HepG2 (cell line): ENCODE results near the gene SLC29A1. TPM values are rescaled to one million over a fixed set of nuclear protein-coding genes. Genes with fewer than 3 reads are reported as not detected.

Experiments used
- ARID3A ChIP-seq: IDR thresholded peaks from 2 replicates; pipeline ENCODE4 v1.6.1; 2012; ENCODE audit warnings: low read depth, low read length, improper control_type of control experiment
- CAMTA2 ChIP-seq: sonication (generic); formaldehyde crosslinking; IDR thresholded peaks from 2 replicates; pipeline ENCODE4 v1.4.0; 2020; ENCODE audit warnings: mild to moderate bottlenecking, missing genetic modification reagents, borderline replicate concordance
- ELF3 ChIP-seq: IDR thresholded peaks from 2 replicates; pipeline ENCODE4 v1.6.1; 2016; ENCODE audit warnings: missing genetic modification reagents, missing compliant biosample characterization
- IKZF4 ChIP-seq: sonication (generic); formaldehyde crosslinking; IDR thresholded peaks from 2 replicates; pipeline ENCODE4 v1.5.1; 2020; ENCODE audit warnings: borderline replicate concordance, mild to moderate bottlenecking, low read depth, missing genetic modification reagents; ENCODE audit errors: not compliant biosample characterization
- MAZ ChIP-seq, 2 experiments: sonication (generic) in 1 of 2; formaldehyde crosslinking in 1 of 2; IDR thresholded peaks; 2 replicates each; pipeline versions ENCODE4 v1.5.0 to v1.6.1; 2012 to 2020; ENCODE audit warnings: low read depth in 2 of 2, mild to moderate bottlenecking in 2 of 2, borderline replicate concordance in 1 of 2, improper control_type of control experiment in 1 of 2, low read length in 1 of 2, missing genetic modification reagents in 1 of 2, moderate library complexity in 1 of 2
- MED8 ChIP-seq: sonication (generic); formaldehyde crosslinking; IDR thresholded peaks from 2 replicates; pipeline ENCODE4 v1.8.1; 2023; ENCODE audit warnings: mild to moderate bottlenecking, missing genetic modification reagents; ENCODE audit not compliant: insufficient replicate concordance
- NCOA2 ChIP-seq: sonication (generic); formaldehyde crosslinking; IDR thresholded peaks from 2 replicates; pipeline ENCODE4 v1.8.0; 2022; ENCODE audit warnings: inconsistent platforms
- POGZ ChIP-seq: sonication (generic); formaldehyde crosslinking; IDR thresholded peaks from 2 replicates; pipeline ENCODE4 v1.4.0; 2020; ENCODE audit warnings: mild to moderate bottlenecking, missing genetic modification reagents
- REXO4 ChIP-seq: sonication (generic); formaldehyde crosslinking; IDR thresholded peaks from 2 replicates; pipeline ENCODE4 v1.8.0; 2022; ENCODE audit warnings: missing genetic modification reagents, mild to moderate bottlenecking, borderline replicate concordance
- SKIL ChIP-seq: sonication (generic); formaldehyde crosslinking; IDR thresholded peaks from 2 replicates; pipeline ENCODE4 v1.8.0; 2022; ENCODE audit warnings: missing genetic modification reagents, mild to moderate bottlenecking, moderate library complexity, borderline replicate concordance
- SRSF1 ChIP-seq: fragments of 200-400 bp; formaldehyde crosslinking; optimal IDR thresholded peaks from 2 replicates; pipeline ENCODE3; 2017; ENCODE audit warnings: mild to moderate bottlenecking, low read depth, low read length, moderate library complexity
- TSC22D2 ChIP-seq: sonication (generic); formaldehyde crosslinking; IDR thresholded peaks from 2 replicates; pipeline ENCODE4 v1.5.1; 2020; ENCODE audit warnings: missing genetic modification reagents, mild to moderate bottlenecking, borderline replicate concordance
- ZBTB10 ChIP-seq: sonication (generic); formaldehyde crosslinking; IDR thresholded peaks from 2 replicates; pipeline ENCODE4 v1.4.0; 2020; ENCODE audit warnings: missing genetic modification reagents, borderline replicate concordance
- ZBTB20 ChIP-seq: sonication (generic); formaldehyde crosslinking; IDR thresholded peaks from 2 replicates; pipeline ENCODE4 v1.8.1; 2023; ENCODE audit warnings: missing genetic modification reagents, low read depth, mild to moderate bottlenecking, borderline replicate concordance
- ZC3H4 ChIP-seq: sonication (generic); formaldehyde crosslinking; IDR thresholded peaks from 2 replicates; pipeline ENCODE4 v1.4.0; 2020; ENCODE audit warnings: missing genetic modification reagents, borderline replicate concordance
- ZFX ChIP-seq: sonication (generic); formaldehyde crosslinking; IDR thresholded peaks from 2 replicates; pipeline ENCODE4 v1.4.0; 2020; ENCODE audit warnings: mild to moderate bottlenecking, low read depth, missing genetic modification reagents, moderate library complexity
- ZNF20 ChIP-seq: sonication (generic); formaldehyde crosslinking; IDR thresholded peaks from 2 replicates; pipeline ENCODE4 v1.4.0; 2020; ENCODE audit warnings: mild to moderate bottlenecking, moderate library complexity, missing genetic modification reagents
- ZNF251 ChIP-seq: sonication (generic); formaldehyde crosslinking; IDR thresholded peaks from 2 replicates; pipeline ENCODE4 v1.9.0; 2021; ENCODE audit warnings: mild to moderate bottlenecking, missing genetic modification reagents
- ZNF335 ChIP-seq: sonication (generic); formaldehyde crosslinking; IDR thresholded peaks from 2 replicates; pipeline ENCODE4 v1.4.0; 2020; ENCODE audit warnings: missing genetic modification reagents
- ZNF816 ChIP-seq: sonication (generic); formaldehyde crosslinking; IDR thresholded peaks from 2 replicates; pipeline ENCODE4 v1.8.0; 2022; ENCODE audit warnings: missing genetic modification reagents, mild to moderate bottlenecking, borderline replicate concordance
- ZNF850 ChIP-seq: sonication (generic); formaldehyde crosslinking; conservative IDR thresholded peaks from 2 replicates; pipeline ENCODE4 v1.9.0; 2021; ENCODE audit warnings: mild to moderate bottlenecking, missing genetic modification reagents
- ZNF879 ChIP-seq: sonication (generic); formaldehyde crosslinking; IDR thresholded peaks from 2 replicates; pipeline ENCODE4 v1.8.1; 2023; ENCODE audit warnings: missing genetic modification reagents
- polyA plus RNA-seq, 8 experiments: library from polyadenylated mRNA; depleted of rRNA in 3 of 8; stranded (reverse) in 7 of 8; unstranded in 1 of 8; fragments of >200 nt; fragmentation: Illumina TruSeq in 4 of 8; extraction: Trizol in 4 of 8; gene quantifications; 2 replicates each; pipeline versions ENCODE4 v1.2.1 to v1.2.3, GENCODE V29; 2011 to 2016; ENCODE audit warnings: low read depth in 4 of 8, missing spikeins in 1 of 8, mixed read lengths in 1 of 8; ENCODE audit not compliant: insufficient read depth in 1 of 8
- total RNA-seq, 5 experiments: library from RNA; depleted of rRNA; stranded (reverse); fragments of >200 nt; fragmentation: Illumina TruSeq; extraction: Trizol; gene quantifications; 2 replicates each; pipeline ENCODE4 v1.2.3, GENCODE V29; 2016; ENCODE audit warnings: low read depth in 1 of 5

The SLC29A1 gene
- total and polyA plus RNA-seq, 2 of the 13 experiments (the other 11 are each of a cell fraction or from before 2014, with no cell fraction given) = 43.2 to 106 TPM

- TF ChIP-seq ARID3A (peak; percentile 60), ZNF816 (CRISPR knock-in tag) (0 out of 2 replicates have a peak, but pooled peaks have one; percentile 23), NCOA2 (no peak; the same call in 1 of the 2 replicates), TSC22D2 (CRISPR knock-in tag) (no peak), ZNF850 (CRISPR knock-in tag) (no peak), ZFX (CRISPR knock-in tag) (peak; percentile 89), CAMTA2 (CRISPR knock-in tag) (peak; percentile 87), ZNF251 (CRISPR knock-in tag) (no peak), IKZF4 (CRISPR knock-in tag) (peak; percentile 85), MAZ (IDR thresholded peaks at IDR 0.05; ENCODE audit: borderline replicate concordance, low read depth, low read length) (peak; percentile 81), MAZ (CRISPR knock-in tag; IDR thresholded peaks at IDR 0.05; ENCODE audit: low read depth) (no peak; the same call in 1 of the 2 replicates), ZNF879 (CRISPR knock-in tag) (peak; percentile 39), SKIL (peak; percentile 86), ZC3H4 (CRISPR knock-in tag) (peak; percentile 43; the same call in 1 of the 2 replicates), POGZ (CRISPR knock-in tag) (peak; percentile 74), REXO4 (CRISPR knock-in tag) (no peak), ZBTB20 (CRISPR knock-in tag) (peak; percentile 93), MED8 (CRISPR knock-in tag) (peak; percentile 11), ZBTB10 (CRISPR knock-in tag) (no peak; the same call in 1 of the 2 replicates), SRSF1 (peak; percentile 96), ZNF335 (CRISPR knock-in tag) (peak; percentile 3; the same call in 1 of the 2 replicates), ZNF20 (0 out of 2 replicates have a peak, but pooled peaks have one; percentile 85), ELF3 (CRISPR knock-in tag) (peak; percentile 30; the same call in 1 of the 2 replicates)
These were observed 22.7 kb downstream of the SLC29A1 start (continued) for GRCh38 chr6:44245912-44246662.
